Suprapubic skin (tissue), 4 donors: ENCODE results near the gene LLGL1. TPM values are rescaled to one million over a fixed set of nuclear protein-coding genes. Genes with fewer than 3 reads are reported as not detected.

Experiments used
- DNase-seq, 2 donors: peaks; one replicate each; pipeline ENCODE4 v3.0.0-alpha.2; 2019; ENCODE audit warnings: low spot score in 2 of 2
- H3K27ac ChIP-seq: fragments of 200-600 bp; sonication (generic); one replicate; pipeline ENCODE4 v1.5.1; 2019
- H3K27me3 ChIP-seq: fragments of 200-600 bp; sonication (generic); one replicate; pipeline ENCODE4 v1.5.1; 2019
- H3K36me3 ChIP-seq: fragments of 200-600 bp; sonication (generic); one replicate; pipeline ENCODE4 v1.5.1; 2019
- H3K4me1 ChIP-seq: fragments of 200-600 bp; sonication (generic); one replicate; pipeline ENCODE4 v1.5.1; 2019
- H3K4me3 ChIP-seq: fragments of 200-600 bp; sonication (generic); one replicate; pipeline ENCODE4 v1.5.1; 2019; ENCODE audit warnings: mild to moderate bottlenecking
- H3K9me3 ChIP-seq: fragments of 200-600 bp; sonication (generic); one replicate; pipeline ENCODE4 v1.5.1; 2019
- CTCF ChIP-seq, 2 donors: fragments of 200-600 bp in 1 of 2; fragments of 450-650 bp in 1 of 2; sonication (generic) in 1 of 2; IDR thresholded peaks; one replicate each; pipeline ENCODE4 v1.5.1; 2016 to 2019; ENCODE audit warnings: antibody characterized with exemption in 2 of 2, mild to moderate bottlenecking in 1 of 2, moderate library complexity in 1 of 2
- EP300 ChIP-seq: sonication (generic); formaldehyde crosslinking; IDR thresholded peaks from one replicate; pipeline ENCODE4 v1.6.1; 2017; ENCODE audit warnings: antibody characterized with exemption
- POLR2A ChIP-seq, 2 donors: fragments of 450-650 bp; IDR thresholded peaks; one replicate each; pipeline ENCODE4 v1.6.1; 2017; ENCODE audit warnings: antibody characterized with exemption in 2 of 2, mild to moderate bottlenecking in 2 of 2, moderate library complexity in 2 of 2
- POLR2AphosphoS5 ChIP-seq, 3 donors: sonication (generic); formaldehyde crosslinking; IDR thresholded peaks; one replicate each; pipeline ENCODE4 v1.6.1; 2017; ENCODE audit warnings: antibody characterized with exemption in 3 of 3
- WGBS: methylation state at CpG from one replicate; pipeline ENCODE4 v1.1.5; 2018; 5-methylcytosine and 5-hydroxymethylcytosine counted together
- total RNA-seq, 4 donors: library from RNA; depleted of rRNA; stranded (reverse); fragments of >200 nt; gene quantifications; one replicate each; pipeline ENCODE4 v1.1.0, GENCODE V29; 2016

The LLGL1 gene
- total RNA-seq, 4 donors from 2014 or later: 27.7 to 37.1 (median 32.8) TPM

GRCh38 chr17:18187821-18188761 lies 37.3 kb upstream of the LLGL1 start:
- 12% methylated on average over 9 of the region's 9 CpGs for whole genome bisulfite sequencing
- Histone ChIP-seq H3K9me3 (no peaks in the 10 kb centered on the region), H3K36me3 (no peaks in the 10 kb centered on the region), H3K4me3 (peak overlapping the region; percentile 95), H3K27me3 (no peaks in the 10 kb centered on the region), H3K4me1 (peaks cover 80% of the 10 kb centered on the region), H3K27ac (peak overlapping the region; percentile 43)
- no peak for TF ChIP-seq EP300
- no peak for TF ChIP-seq POLR2A (IDR thresholded peaks at IDR 0.05)
- TF ChIP-seq POLR2AphosphoS5 (IDR thresholded peaks at IDR 0.05): no peak
- no peak for TF ChIP-seq CTCF (IDR thresholded peaks at IDR 0.05)
- no peak for DNase-seq

DNA sequence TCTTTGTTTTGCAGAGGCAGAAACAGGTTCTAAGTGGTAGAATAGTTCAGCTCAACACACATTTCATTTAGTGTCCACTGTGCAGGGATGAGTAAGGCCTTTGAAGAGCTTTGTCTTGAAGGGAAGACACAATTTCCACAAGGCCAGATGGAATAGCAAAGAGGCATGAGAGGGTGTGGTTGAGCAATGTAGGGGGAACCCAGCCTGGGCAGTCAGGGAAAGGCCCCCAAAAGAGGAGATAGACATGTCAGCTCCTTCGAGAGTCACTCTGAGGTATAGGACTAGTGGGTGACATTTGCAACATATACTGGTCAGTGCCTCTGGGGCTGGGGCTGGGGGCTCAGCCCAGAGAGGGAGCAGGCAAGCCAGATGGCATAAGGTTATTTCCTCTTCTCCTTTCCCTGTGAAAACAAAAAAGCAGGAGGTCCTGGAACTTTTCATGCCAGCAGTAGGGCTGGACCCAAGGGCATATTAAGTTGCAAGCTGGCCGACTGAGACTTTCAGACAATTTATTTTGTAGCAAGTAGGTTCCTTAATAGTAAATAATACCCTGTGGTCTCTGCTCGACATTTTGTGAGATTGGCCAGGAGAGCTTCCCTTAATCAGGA lies 34.7 kb upstream of the LLGL1 start:
- WGBS: 49% methylated on average over 3 of the region's 3 CpGs
- no peaks in the 10 kb centered on the region for H3K9me3 ChIP-seq
- TF ChIP-seq CTCF (IDR thresholded peaks at IDR 0.05) (no peak), POLR2A (IDR thresholded peaks at IDR 0.05) (no peak), POLR2AphosphoS5 (IDR thresholded peaks at IDR 0.05) (no peak), EP300 (no peak)
- peaks cover 75% of the 10 kb centered on the region for H3K4me1 ChIP-seq
- DNase-seq: no peak
- H3K27me3 ChIP-seq: no peaks in the 10 kb centered on the region
- peaks cover 14% of the 10 kb centered on the region for H3K36me3 ChIP-seq
- H3K4me3 ChIP-seq: no peak overlapping the region
- H3K27ac ChIP-seq: peak overlapping the region; percentile 5

DNA sequence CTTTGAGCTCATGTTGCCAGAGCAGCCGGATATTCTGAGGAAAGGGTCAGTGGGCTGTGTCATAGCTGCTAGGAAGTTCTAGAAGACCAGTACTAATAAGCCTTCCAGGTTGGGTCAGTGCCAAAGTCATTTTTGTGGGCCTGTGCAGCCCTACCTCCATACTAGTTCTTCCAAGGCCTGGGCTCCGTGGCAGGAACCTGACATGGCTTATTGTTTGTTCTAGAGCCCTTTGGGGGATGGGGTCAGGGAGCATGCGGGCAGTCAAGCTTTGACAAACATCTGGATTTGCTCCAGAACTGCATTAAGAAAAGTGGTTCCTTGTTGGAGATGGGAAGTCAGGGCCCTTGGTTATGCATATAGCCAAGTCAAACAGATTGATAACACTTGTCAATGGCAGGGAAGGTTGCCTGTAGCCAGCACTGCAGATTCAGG lies 34.2 kb upstream of the LLGL1 start:
- Histone ChIP-seq H3K4me1 (peaks cover 70% of the 10 kb centered on the region), H3K36me3 (peaks cover 20% of the 10 kb centered on the region)
- 59% methylated on average over 3 of the region's 3 CpGs for WGBS

GRCh38 chr17:18191967-18192366 lies 33.5 kb upstream of the LLGL1 start:
- Histone ChIP-seq H3K27me3 (no peaks in the 10 kb centered on the region), H3K27ac (peak overlapping the region; percentile 17), H3K36me3 (peaks cover 27% of the 10 kb centered on the region), H3K9me3 (no peaks in the 10 kb centered on the region), H3K4me3 (no peak overlapping the region), H3K4me1 (peaks cover 64% of the 10 kb centered on the region)
- no peak for TF ChIP-seq POLR2AphosphoS5 (IDR thresholded peaks at IDR 0.05)
- TF ChIP-seq POLR2A (IDR thresholded peaks at IDR 0.05): no peak
- TF ChIP-seq CTCF (IDR thresholded peaks at IDR 0.05): no peak
- no peak for TF ChIP-seq EP300
- no peak for DNase-seq
- WGBS: 85% methylated on average over 2 of the region's 2 CpGs

More for the DNA sequence above, 34.2 kb upstream of the LLGL1 start:
- H3K4me3 ChIP-seq: no peak overlapping the region
- peak overlapping the region; percentile 17 for H3K27ac ChIP-seq
- TF ChIP-seq CTCF (IDR thresholded peaks at IDR 0.05) (no peak), POLR2A (IDR thresholded peaks at IDR 0.05) (no peak), EP300 (no peak), POLR2AphosphoS5 (IDR thresholded peaks at IDR 0.05) (no peak)
- H3K27me3 ChIP-seq: no peaks in the 10 kb centered on the region
- no peak for DNase-seq
- H3K9me3 ChIP-seq: no peaks in the 10 kb centered on the region

- TF ChIP-seq POLR2AphosphoS5 (IDR thresholded peaks at IDR 0.05) (no peak), CTCF (IDR thresholded peaks at IDR 0.05) (no peak), POLR2A (IDR thresholded peaks at IDR 0.05) (no peak), EP300 (no peak)
- Histone ChIP-seq H3K4me1 (peaks cover 59% of the 10 kb centered on the region), H3K27me3 (no peaks in the 10 kb centered on the region), H3K27ac (no peak overlapping the region), H3K9me3 (no peaks in the 10 kb centered on the region), H3K4me3 (no peak overlapping the region), H3K36me3 (peaks cover 46% of the 10 kb centered on the region)
- DNase-seq: no peak
- WGBS: 82% methylated on average over 4 of the region's 4 CpGs
Measured at GRCh38 chr17:18194394-18194793, 31.0 kb upstream of the LLGL1 start.
